Measurements from ENCODE around the gene CPNE5.

DNA sequence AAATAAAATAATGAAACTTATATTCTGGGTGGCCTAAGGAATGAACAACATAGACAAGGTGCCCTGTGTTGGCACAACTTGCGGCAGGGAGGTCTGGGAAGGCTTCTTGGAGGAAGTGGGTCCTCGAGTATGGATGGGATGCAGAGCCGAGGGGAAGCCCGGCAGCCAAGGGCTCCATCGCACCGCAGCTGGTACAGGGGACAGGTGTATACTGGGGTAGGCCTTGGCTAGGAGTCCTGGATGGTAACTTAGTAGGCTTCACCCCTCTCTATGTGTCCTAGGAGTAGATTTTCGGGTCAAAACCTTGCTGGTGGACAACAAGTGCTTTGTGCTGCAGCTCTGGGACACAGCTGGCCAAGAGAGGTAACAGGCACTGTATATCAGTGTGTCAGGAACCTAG, 113.7 kb downstream of the CPNE5 start:
- TF ChIP-seq, protein P1, sequence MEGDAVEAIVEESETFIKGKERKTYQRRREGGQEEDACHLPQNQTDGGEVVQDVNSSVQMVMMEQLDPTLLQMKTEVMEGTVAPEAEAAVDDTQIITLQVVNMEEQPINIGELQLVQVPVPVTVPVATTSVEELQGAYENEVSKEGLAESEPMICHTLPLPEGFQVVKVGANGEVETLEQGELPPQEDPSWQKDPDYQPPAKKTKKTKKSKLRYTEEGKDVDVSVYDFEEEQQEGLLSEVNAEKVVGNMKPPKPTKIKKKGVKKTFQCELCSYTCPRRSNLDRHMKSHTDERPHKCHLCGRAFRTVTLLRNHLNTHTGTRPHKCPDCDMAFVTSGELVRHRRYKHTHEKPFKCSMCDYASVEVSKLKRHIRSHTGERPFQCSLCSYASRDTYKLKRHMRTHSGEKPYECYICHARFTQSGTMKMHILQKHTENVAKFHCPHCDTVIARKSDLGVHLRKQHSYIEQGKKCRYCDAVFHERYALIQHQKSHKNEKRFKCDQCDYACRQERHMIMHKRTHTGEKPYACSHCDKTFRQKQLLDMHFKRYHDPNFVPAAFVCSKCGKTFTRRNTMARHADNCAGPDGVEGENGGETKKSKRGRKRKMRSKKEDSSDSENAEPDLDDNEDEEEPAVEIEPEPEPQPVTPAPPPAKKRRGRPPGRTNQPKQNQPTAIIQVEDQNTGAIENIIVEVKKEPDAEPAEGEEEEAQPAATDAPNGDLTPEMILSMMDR (conservative IDR thresholded peaks at IDR 0.05 in 1 of 2, IDR thresholded peaks at IDR 0.05 in 1 of 2; ENCODE audit: low read depth in 1 of 2, low read length in 2 of 2), result no peak
- no peak for TF ChIP-seq EZH2 (IDR thresholded peaks at IDR 0.05; ENCODE audit: low read length, missing control alignments)
